Cardiac fibroblast (primary cell): ENCODE results near the gene SPINT1.
A peak's percentile ranks its signal among the peaks of the same experiment; 100 is the strongest.

Experiments used
- DNase-seq, 2 donors: peaks; one replicate each; pipeline versions ENCODE4 v3.0.0 to v3.0.0-alpha.2; 2010; ENCODE audit warnings: low read depth in 2 of 2
- H3K4me3 ChIP-seq, 2 donors: replicated peaks in 1 of 2; 1 replicate in 1 of 2; 2 replicates in 1 of 2; pipeline ENCODE4 v1.5.1; 2011; ENCODE audit warnings: low read depth in 2 of 2, low read length in 2 of 2, mild to moderate bottlenecking in 2 of 2, moderate library complexity in 1 of 2
- TF ChIP-seq, protein P1 (sequence below): IDR thresholded peaks from one replicate; pipeline ENCODE4 v1.5.1; 2011; ENCODE audit warnings: low read depth, mild to moderate bottlenecking, low read length, inconsistent platforms

The SPINT1 gene, protein sequence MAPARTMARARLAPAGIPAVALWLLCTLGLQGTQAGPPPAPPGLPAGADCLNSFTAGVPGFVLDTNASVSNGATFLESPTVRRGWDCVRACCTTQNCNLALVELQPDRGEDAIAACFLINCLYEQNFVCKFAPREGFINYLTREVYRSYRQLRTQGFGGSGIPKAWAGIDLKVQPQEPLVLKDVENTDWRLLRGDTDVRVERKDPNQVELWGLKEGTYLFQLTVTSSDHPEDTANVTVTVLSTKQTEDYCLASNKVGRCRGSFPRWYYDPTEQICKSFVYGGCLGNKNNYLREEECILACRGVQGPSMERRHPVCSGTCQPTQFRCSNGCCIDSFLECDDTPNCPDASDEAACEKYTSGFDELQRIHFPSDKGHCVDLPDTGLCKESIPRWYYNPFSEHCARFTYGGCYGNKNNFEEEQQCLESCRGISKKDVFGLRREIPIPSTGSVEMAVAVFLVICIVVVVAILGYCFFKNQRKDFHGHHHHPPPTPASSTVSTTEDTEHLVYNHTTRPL

GRCh38 chr15:40843885-40844695, at the start of gene SPINT1:
Gene SPINT1 (plus strand): TSS chr15:40844048. CDS start chr15:40844555, 507 bp downstream.
- H3K4me3 ChIP-seq: peak within 1 kb of the TSS; percentile 40 to 41
- TF ChIP-seq, protein P1, sequence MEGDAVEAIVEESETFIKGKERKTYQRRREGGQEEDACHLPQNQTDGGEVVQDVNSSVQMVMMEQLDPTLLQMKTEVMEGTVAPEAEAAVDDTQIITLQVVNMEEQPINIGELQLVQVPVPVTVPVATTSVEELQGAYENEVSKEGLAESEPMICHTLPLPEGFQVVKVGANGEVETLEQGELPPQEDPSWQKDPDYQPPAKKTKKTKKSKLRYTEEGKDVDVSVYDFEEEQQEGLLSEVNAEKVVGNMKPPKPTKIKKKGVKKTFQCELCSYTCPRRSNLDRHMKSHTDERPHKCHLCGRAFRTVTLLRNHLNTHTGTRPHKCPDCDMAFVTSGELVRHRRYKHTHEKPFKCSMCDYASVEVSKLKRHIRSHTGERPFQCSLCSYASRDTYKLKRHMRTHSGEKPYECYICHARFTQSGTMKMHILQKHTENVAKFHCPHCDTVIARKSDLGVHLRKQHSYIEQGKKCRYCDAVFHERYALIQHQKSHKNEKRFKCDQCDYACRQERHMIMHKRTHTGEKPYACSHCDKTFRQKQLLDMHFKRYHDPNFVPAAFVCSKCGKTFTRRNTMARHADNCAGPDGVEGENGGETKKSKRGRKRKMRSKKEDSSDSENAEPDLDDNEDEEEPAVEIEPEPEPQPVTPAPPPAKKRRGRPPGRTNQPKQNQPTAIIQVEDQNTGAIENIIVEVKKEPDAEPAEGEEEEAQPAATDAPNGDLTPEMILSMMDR: no peak
- DNase-seq: no peak

- no peak overlapping the region for H3K4me3 ChIP-seq
- DNase-seq: no peak
- TF ChIP-seq, protein P1: no peak
These were observed 47.8 kb upstream of the SPINT1 start for GRCh38 chr15:40796041-40796440.

DNA sequence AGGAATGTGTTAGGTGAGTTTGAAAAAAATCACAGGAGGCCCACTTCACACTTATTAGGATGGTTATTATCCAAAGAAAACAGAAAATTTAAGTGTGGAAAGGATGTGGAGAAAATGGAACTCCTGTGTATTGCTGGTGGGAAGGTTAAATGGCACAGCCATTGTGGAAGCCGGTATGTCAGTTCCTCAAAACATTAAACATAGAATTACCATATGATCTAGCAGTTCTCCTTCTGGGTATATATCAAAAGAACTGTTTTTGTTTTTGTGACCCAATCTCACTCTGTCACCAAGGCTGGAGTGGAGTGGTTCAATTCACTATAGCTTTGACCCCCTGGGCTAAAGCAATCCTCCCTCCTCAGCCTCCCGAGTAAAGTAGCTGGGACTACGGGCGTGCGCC, 47.3 kb upstream of the SPINT1 start:
- DNase-seq: no peak
- no peak overlapping the region for H3K4me3 ChIP-seq
- TF ChIP-seq, protein P1: no peak

GRCh38 chr15:40799523-40799922, 44.3 kb upstream of the SPINT1 start:
- no peak overlapping the region for H3K4me3 ChIP-seq
- DNase-seq: no peak
- TF ChIP-seq, protein P1: no peak

DNA sequence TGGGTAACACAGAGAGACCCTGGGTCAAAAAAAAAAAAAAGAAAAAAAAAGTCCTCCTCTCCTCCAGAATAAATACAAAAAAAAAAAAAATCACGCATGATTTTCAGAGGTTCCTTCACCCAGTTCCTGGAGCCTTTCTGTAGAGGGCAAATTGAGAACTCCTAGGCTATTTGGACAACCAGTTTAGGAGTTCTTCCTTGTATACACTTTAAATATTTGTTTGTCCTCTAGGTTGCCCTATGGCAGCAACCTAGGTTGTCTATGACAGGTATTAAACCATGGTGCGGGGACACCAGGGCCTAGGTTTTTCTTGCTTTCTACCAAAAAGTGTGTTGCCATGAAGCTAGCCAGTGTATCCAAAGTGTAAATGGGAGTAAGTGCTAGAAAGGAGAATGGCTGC, 40.8 kb upstream of the SPINT1 start:
- DNase-seq: no peak
- TF ChIP-seq, protein P1: no peak
- H3K4me3 ChIP-seq: no peak overlapping the region

GRCh38 chr15:40803688-40804087, 40.2 kb upstream of the SPINT1 start:
- no peak overlapping the region for H3K4me3 ChIP-seq
- DNase-seq: no peak
- TF ChIP-seq, protein P1: no peak
